HepG2 (cell line): ENCODE data around the gene CAGE1. TPM values are rescaled to one million over a fixed set of nuclear protein-coding genes. Genes with fewer than 3 reads are reported as not detected.
A peak's percentile ranks its signal among the peaks of the same experiment; 100 is the strongest.
"Not testable (repeated sequence)": the region's sequence is repeated elsewhere in the genome, so short reads cannot be mapped to it uniquely, and the experiment has no call there.

Experiments
- BCL3 ChIP-seq: sonication (generic); formaldehyde crosslinking; IDR thresholded peaks from 2 replicates; pipeline ENCODE4 v1.5.1; 2020; ENCODE audit warnings: mild to moderate bottlenecking, missing genetic modification reagents, moderate library complexity
- CBX5 ChIP-seq: sonication (generic); formaldehyde crosslinking; IDR thresholded peaks from 2 replicates; pipeline ENCODE4 v1.4.0; 2020; ENCODE audit warnings: missing genetic modification reagents, borderline replicate concordance
- KDM2A ChIP-seq: sonication (generic); formaldehyde crosslinking; IDR thresholded peaks from 2 replicates; pipeline ENCODE4 v1.4.0; 2020; ENCODE audit warnings: low read depth, missing genetic modification reagents, borderline replicate concordance
- LCORL ChIP-seq, 2 experiments: fragments of 450-650 bp in 1 of 2; sonication (generic) in 1 of 2; formaldehyde crosslinking in 1 of 2; IDR thresholded peaks; 2 replicates each; pipeline versions ENCODE4 v1.5.0 to v1.6.1; 2017 to 2020; ENCODE audit warnings: antibody characterized with exemption in 1 of 2, missing genetic modification reagents in 1 of 2
- MIER3 ChIP-seq: IDR thresholded peaks from 2 replicates; pipeline ENCODE4 v1.6.1; 2016; ENCODE audit warnings: missing compliant biosample characterization, borderline replicate concordance
- SALL1 ChIP-seq: sonication (generic); formaldehyde crosslinking; IDR thresholded peaks from 2 replicates; pipeline ENCODE4 v1.8.0; 2022; ENCODE audit warnings: mild to moderate bottlenecking, missing genetic modification reagents
- SAP130 ChIP-seq: IDR thresholded peaks from 2 replicates; pipeline ENCODE4 v1.6.1; 2016; ENCODE audit warnings: low read depth
- SOX5 ChIP-seq: IDR thresholded peaks from 2 replicates; pipeline ENCODE4 v1.6.1; 2016; ENCODE audit warnings: borderline replicate concordance
- TARDBP ChIP-seq: sonication (generic); formaldehyde crosslinking; IDR thresholded peaks from 2 replicates; pipeline ENCODE4 v1.8.0; 2022; ENCODE audit warnings: mild to moderate bottlenecking, missing genetic modification reagents
- YY1 ChIP-seq: IDR thresholded peaks from 2 replicates; pipeline ENCODE4 v1.6.1; 2011; ENCODE audit warnings: low read length, low read depth, moderate library complexity, mild to moderate bottlenecking; ENCODE audit not compliant: insufficient read depth, insufficient replicate concordance
- ZNF331 ChIP-seq: sonication (generic); formaldehyde crosslinking; IDR thresholded peaks from 2 replicates; pipeline ENCODE4 v1.4.0; 2020; ENCODE audit warnings: missing genetic modification reagents
- ZNF350 ChIP-seq: sonication (generic); formaldehyde crosslinking; IDR thresholded peaks from 2 replicates; pipeline ENCODE4 v1.4.0; 2020; ENCODE audit warnings: mild to moderate bottlenecking, low read depth, missing genetic modification reagents, borderline replicate concordance
- ZNF512B ChIP-seq: sonication (generic); formaldehyde crosslinking; IDR thresholded peaks from 2 replicates; pipeline ENCODE4 v1.5.1; 2020; ENCODE audit warnings: missing genetic modification reagents, mild to moderate bottlenecking, borderline replicate concordance
- ZNF781 ChIP-seq: sonication (generic); formaldehyde crosslinking; IDR thresholded peaks from 2 replicates; pipeline ENCODE4 v1.5.1; 2020; ENCODE audit warnings: borderline replicate concordance, mild to moderate bottlenecking, missing genetic modification reagents; ENCODE audit errors: not compliant biosample characterization
- ZNF792 ChIP-seq: IDR thresholded peaks from 2 replicates; pipeline ENCODE4 v1.6.1; 2016
- polyA plus RNA-seq, 8 experiments: library from polyadenylated mRNA; depleted of rRNA in 3 of 8; stranded (reverse) in 7 of 8; unstranded in 1 of 8; fragments of >200 nt; fragmentation: Illumina TruSeq in 4 of 8; extraction: Trizol in 4 of 8; gene quantifications; 2 replicates each; pipeline versions ENCODE4 v1.2.1 to v1.2.3, GENCODE V29; 2011 to 2016; ENCODE audit warnings: low read depth in 4 of 8, missing spikeins in 1 of 8, mixed read lengths in 1 of 8; ENCODE audit not compliant: insufficient read depth in 1 of 8
- total RNA-seq, 5 experiments: library from RNA; depleted of rRNA; stranded (reverse); fragments of >200 nt; fragmentation: Illumina TruSeq; extraction: Trizol; gene quantifications; 2 replicates each; pipeline ENCODE4 v1.2.3, GENCODE V29; 2016; ENCODE audit warnings: low read depth in 1 of 5
- TF ChIP-seq, protein P1 (sequence below): sonication (generic); formaldehyde crosslinking; IDR thresholded peaks from 2 replicates; pipeline ENCODE4 v1.4.0; 2020; ENCODE audit warnings: missing genetic modification reagents
- TF ChIP-seq, protein P2 (sequence below): sonication (generic); formaldehyde crosslinking; IDR thresholded peaks from 2 replicates; pipeline ENCODE4 v1.5.1; 2020; ENCODE audit warnings: mild to moderate bottlenecking, missing genetic modification reagents, moderate library complexity

CAGE1 gene
- total and polyA plus RNA-seq, 2 of the 13 experiments (the other 11 are each of a cell fraction or from before 2014, with no cell fraction given): 0.03 to 0.15 TPM

- TF ChIP-seq TARDBP (peak; percentile 66; the same call in 1 of the 2 replicates), MIER3 (CRISPR knock-in tag) (0 out of 2 replicates have a peak, but pooled peaks have one; percentile 17), BCL3 (CRISPR knock-in tag) (0 out of 2 replicates have a peak, but pooled peaks have one; percentile 32), SAP130 (CRISPR knock-in tag) (peak; percentile 52; the same call in 1 of the 2 replicates), YY1 (peak; percentile 55), SOX5 (CRISPR knock-in tag) (0 out of 2 replicates have a peak, but pooled peaks have one; percentile 16), ZNF512B (CRISPR knock-in tag) (peak; percentile 67; the same call in 1 of the 2 replicates), ZNF781 (CRISPR knock-in tag) (peak; percentile 55), KDM2A (peak; percentile 51; the same call in 1 of the 2 replicates), ZNF350 (CRISPR knock-in tag) (peak; percentile 32; the same call in 1 of the 2 replicates), ZNF792 (peak; percentile 42; the same call in 1 of the 2 replicates), CBX5 (CRISPR knock-in tag) (peak; percentile 18; the same call in 1 of the 2 replicates), LCORL (CRISPR knock-in tag; IDR thresholded peaks at IDR 0.05) (peak; percentile 32; the same call in 1 of the 2 replicates), SALL1 (CRISPR knock-in tag) (peak; percentile 61), ZNF331 (peak; percentile 61; the same call in 1 of the 2 replicates)
- TF ChIP-seq, protein P1, sequence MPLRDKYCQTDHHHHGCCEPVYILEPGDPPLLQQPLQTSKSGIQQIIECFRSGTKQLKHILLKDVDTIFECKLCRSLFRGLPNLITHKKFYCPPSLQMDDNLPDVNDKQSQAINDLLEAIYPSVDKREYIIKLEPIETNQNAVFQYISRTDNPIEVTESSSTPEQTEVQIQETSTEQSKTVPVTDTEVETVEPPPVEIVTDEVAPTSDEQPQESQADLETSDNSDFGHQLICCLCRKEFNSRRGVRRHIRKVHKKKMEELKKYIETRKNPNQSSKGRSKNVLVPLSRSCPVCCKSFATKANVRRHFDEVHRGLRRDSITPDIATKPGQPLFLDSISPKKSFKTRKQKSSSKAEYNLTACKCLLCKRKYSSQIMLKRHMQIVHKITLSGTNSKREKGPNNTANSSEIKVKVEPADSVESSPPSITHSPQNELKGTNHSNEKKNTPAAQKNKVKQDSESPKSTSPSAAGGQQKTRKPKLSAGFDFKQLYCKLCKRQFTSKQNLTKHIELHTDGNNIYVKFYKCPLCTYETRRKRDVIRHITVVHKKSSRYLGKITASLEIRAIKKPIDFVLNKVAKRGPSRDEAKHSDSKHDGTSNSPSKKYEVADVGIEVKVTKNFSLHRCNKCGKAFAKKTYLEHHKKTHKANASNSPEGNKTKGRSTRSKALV (CRISPR knock-in tag): peak; percentile 28; the same call in 1 of the 2 replicates
- TF ChIP-seq LCORL (IDR thresholded peaks at IDR 0.05): not testable (repeated sequence)
- TF ChIP-seq, protein P2, sequence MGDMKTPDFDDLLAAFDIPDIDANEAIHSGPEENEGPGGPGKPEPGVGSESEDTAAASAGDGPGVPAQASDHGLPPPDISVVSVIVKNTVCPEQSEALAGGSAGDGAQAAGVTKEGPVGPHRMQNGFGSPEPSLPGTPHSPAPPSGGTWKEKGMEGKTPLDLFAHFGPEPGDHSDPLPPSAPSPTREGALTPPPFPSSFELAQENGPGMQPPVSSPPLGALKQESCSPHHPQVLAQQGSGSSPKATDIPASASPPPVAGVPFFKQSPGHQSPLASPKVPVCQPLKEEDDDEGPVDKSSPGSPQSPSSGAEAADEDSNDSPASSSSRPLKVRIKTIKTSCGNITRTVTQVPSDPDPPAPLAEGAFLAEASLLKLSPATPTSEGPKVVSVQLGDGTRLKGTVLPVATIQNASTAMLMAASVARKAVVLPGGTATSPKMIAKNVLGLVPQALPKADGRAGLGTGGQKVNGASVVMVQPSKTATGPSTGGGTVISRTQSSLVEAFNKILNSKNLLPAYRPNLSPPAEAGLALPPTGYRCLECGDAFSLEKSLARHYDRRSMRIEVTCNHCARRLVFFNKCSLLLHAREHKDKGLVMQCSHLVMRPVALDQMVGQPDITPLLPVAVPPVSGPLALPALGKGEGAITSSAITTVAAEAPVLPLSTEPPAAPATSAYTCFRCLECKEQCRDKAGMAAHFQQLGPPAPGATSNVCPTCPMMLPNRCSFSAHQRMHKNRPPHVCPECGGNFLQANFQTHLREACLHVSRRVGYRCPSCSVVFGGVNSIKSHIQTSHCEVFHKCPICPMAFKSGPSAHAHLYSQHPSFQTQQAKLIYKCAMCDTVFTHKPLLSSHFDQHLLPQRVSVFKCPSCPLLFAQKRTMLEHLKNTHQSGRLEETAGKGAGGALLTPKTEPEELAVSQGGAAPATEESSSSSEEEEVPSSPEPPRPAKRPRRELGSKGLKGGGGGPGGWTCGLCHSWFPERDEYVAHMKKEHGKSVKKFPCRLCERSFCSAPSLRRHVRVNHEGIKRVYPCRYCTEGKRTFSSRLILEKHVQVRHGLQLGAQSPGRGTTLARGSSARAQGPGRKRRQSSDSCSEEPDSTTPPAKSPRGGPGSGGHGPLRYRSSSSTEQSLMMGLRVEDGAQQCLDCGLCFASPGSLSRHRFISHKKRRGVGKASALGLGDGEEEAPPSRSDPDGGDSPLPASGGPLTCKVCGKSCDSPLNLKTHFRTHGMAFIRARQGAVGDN: peak; percentile 66
Measured at GRCh38 chr6:7339007-7339732, 50.4 kb downstream of the CAGE1 start (continued).
